Endothelial cell of umbilical vein (primary cell): Measurements from ENCODE around the gene DIAPH2. TPM values are rescaled to one million over a fixed set of nuclear protein-coding genes. Genes with fewer than 3 reads are reported as not detected.

ENCODE experiments used
- BruUV-seq: library from RNA; stranded (reverse); fragments of 400-500 nt; replicated peaks from 2 replicates; lab custom pipeline; 2021; lab: Mats Ljungman, UMichigan
- CTCF ChIA-PET: fragments of 300-600, 350-600 bp; sonication (Branson Sonifier 250); formaldehyde crosslinking; loops from one replicate; lab custom pipeline; 2021; ENCODE audit warnings: antibody characterized with exemption, inconsistent platforms; lab: Charles Lee
- POLR2A ChIA-PET: fragments of 300-600, 350-600 bp; sonication (Branson Sonifier 250); formaldehyde crosslinking; loops from one replicate; lab custom pipeline; 2021; ENCODE audit warnings: antibody characterized with exemption, inconsistent platforms; lab: Charles Lee
- DNase-seq: peaks from one replicate; pipeline ENCODE4 v3.0.0-alpha.2; 2011; ENCODE audit warnings: low read depth, low spot score
- FAIRE-seq: peaks from 2 replicates; lab custom pipeline; 2011; peaks lifted over from hg19 to GRCh38; lab: Jason Lieb, UNC
- H2AFZ ChIP-seq: 2 replicates; pipeline ENCODE4 v1.6.0; 2012; ENCODE audit warnings: low read depth, low read length, control low read depth, inconsistent platforms
- H3K27ac ChIP-seq: 2 replicates; pipeline ENCODE4 v1.5.1; 2011; ENCODE audit warnings: low read depth, mild to moderate bottlenecking, control low read depth, low read length, moderate library complexity; ENCODE audit not compliant: insufficient read depth
- H3K27me3 ChIP-seq, 2 experiments: 2 replicates each; pipeline versions ENCODE4 v1.6.0 to v1.6.1; 2011; ENCODE audit warnings: low read length in 2 of 2, mixed read lengths in 1 of 2; ENCODE audit not compliant: control insufficient read depth in 2 of 2, insufficient read depth in 2 of 2
- H3K36me3 ChIP-seq, 2 experiments: 2 replicates in 1 of 2; 3 replicates in 1 of 2; pipeline ENCODE4 v1.5.1; 2011; ENCODE audit warnings: low read length in 2 of 2, mild to moderate bottlenecking in 1 of 2, moderate library complexity in 1 of 2; ENCODE audit not compliant: control insufficient read depth in 2 of 2, insufficient read depth in 2 of 2; ENCODE audit errors: extremely low read depth in 1 of 2
- H3K4me1 ChIP-seq: 3 replicates; pipeline ENCODE4 v1.5.1; 2011; ENCODE audit warnings: mild to moderate bottlenecking, low read length; ENCODE audit not compliant: control insufficient read depth, insufficient read depth; ENCODE audit errors: extremely low read depth
- H3K4me2 ChIP-seq: 2 replicates; pipeline ENCODE4 v1.6.1; 2011; ENCODE audit warnings: low read length, control low read depth, mixed read lengths; ENCODE audit not compliant: insufficient read depth
- H3K4me3 ChIP-seq, 3 experiments: fragments of 200-600 bp in 1 of 3; sonication (generic), shearing (Covaris generic) in 1 of 3; replicated peaks in 1 of 3; 2 replicates each; pipeline ENCODE4 v1.5.1; 2011 to 2016; ENCODE audit warnings: control low read depth in 3 of 3, low read length in 3 of 3, mild to moderate bottlenecking in 2 of 3, inconsistent platforms in 1 of 3, low read depth in 1 of 3, moderate library complexity in 1 of 3; ENCODE audit not compliant: insufficient read depth in 1 of 3
- H3K79me2 ChIP-seq: 2 replicates; pipeline ENCODE4 v1.6.0; 2012; ENCODE audit warnings: low read length, inconsistent platforms; ENCODE audit not compliant: control insufficient read depth, insufficient read depth
- H3K9ac ChIP-seq: replicated peaks from 2 replicates; pipeline ENCODE3; 2011; ENCODE audit warnings: low read length, control low read depth; ENCODE audit not compliant: insufficient read depth; ENCODE audit errors: extremely low read depth
- H3K9me1 ChIP-seq: replicated peaks from 3 replicates; pipeline ENCODE4 v1.6.0; 2011; ENCODE audit warnings: mild to moderate bottlenecking, low read length; ENCODE audit not compliant: control insufficient read depth, insufficient read depth; ENCODE audit errors: extremely low read depth
- H3K9me3 ChIP-seq: replicated peaks from 2 replicates; pipeline ENCODE4 v1.5.1; 2012; ENCODE audit warnings: low read length, inconsistent platforms; ENCODE audit not compliant: control insufficient read depth, insufficient read depth
- H4K20me1 ChIP-seq: replicated peaks from 2 replicates; pipeline ENCODE3; 2011; ENCODE audit warnings: mild to moderate bottlenecking, low read length; ENCODE audit not compliant: control insufficient read depth, insufficient read depth; ENCODE audit errors: extremely low read depth
- CTCF ChIP-seq, 2 donors: IDR thresholded peaks; 1 replicate in 1 of 2; 2 replicates in 1 of 2; pipeline ENCODE4 v1.5.1; 2011; ENCODE audit warnings: low read length in 2 of 2, mild to moderate bottlenecking in 2 of 2, moderate library complexity in 2 of 2, control low read depth in 1 of 2, inconsistent platforms in 1 of 2, low read depth in 1 of 2; ENCODE audit not compliant: insufficient read depth in 1 of 2; ENCODE audit errors: extremely low read depth in 1 of 2
- EZH2 ChIP-seq: IDR thresholded peaks from 2 replicates; pipeline ENCODE4 v1.6.1; 2012; ENCODE audit warnings: borderline replicate concordance, low read depth, mild to moderate bottlenecking, moderate library complexity, low read length, inconsistent platforms; ENCODE audit not compliant: severe bottlenecking
- FOS ChIP-seq: IDR thresholded peaks from 2 replicates; pipeline ENCODE4 v1.6.1; 2011; ENCODE audit warnings: mild to moderate bottlenecking, low read length, moderate library complexity, borderline replicate concordance; ENCODE audit not compliant: insufficient read depth
- GATA2 ChIP-seq: IDR thresholded peaks from 2 replicates; pipeline ENCODE4 v1.7.0; 2011; ENCODE audit warnings: low read depth, mild to moderate bottlenecking, moderate library complexity, mixed read lengths, low read length; ENCODE audit not compliant: insufficient read length, insufficient read depth
- JUN ChIP-seq: IDR thresholded peaks from 2 replicates; pipeline ENCODE4 v1.6.1; 2011; ENCODE audit warnings: borderline replicate concordance, low read depth; ENCODE audit not compliant: insufficient read length, insufficient read depth
- MAX ChIP-seq: IDR thresholded peaks from 2 replicates; pipeline ENCODE4 v1.6.1; 2011; ENCODE audit not compliant: insufficient read depth, insufficient read length
- MYC ChIP-seq: IDR thresholded peaks from one replicate; pipeline ENCODE4 v1.6.1; 2011; ENCODE audit warnings: mild to moderate bottlenecking, low read depth, low read length
- POLR2A ChIP-seq: IDR thresholded peaks from 2 replicates; pipeline ENCODE4 v1.6.1; 2012; ENCODE audit warnings: low read depth, mild to moderate bottlenecking, control low read depth, low read length
- POLR2AphosphoS5 ChIP-seq: IDR thresholded peaks from 2 replicates; pipeline ENCODE4 v1.6.1; 2012; ENCODE audit warnings: low read depth, mild to moderate bottlenecking, control low read depth, low read length, moderate library complexity; ENCODE audit not compliant: insufficient read depth
- dilution Hi-C: fragments of 300-500 bp; cut with MboI; formaldehyde crosslinking; loops from one replicate; pipeline ENCODE4 v1.15.0; 2019; ENCODE audit warnings: low sequenced_read_pairs; ENCODE audit not compliant: extremely low pct_ligation_motif_present
- intact Hi-C: fragments of 100-400 bp; cut with micrococcal nuclease; formaldehyde crosslinking; loops from one replicate; pipeline ENCODE4 v1.10.0; 2022
- polyA plus RNA-seq, 4 experiments: library from polyadenylated mRNA; depleted of rRNA in 3 of 4; stranded (reverse) in 3 of 4; unstranded in 1 of 4; fragments of >200 nt; gene quantifications; 2 replicates each; pipeline versions ENCODE4 v1.2.1 to v1.2.3, GENCODE V29; 2011 to 2012; ENCODE audit warnings: missing spikeins in 1 of 4
- total RNA-seq: library from RNA; stranded (reverse); gene quantifications from 2 replicates; pipeline ENCODE4 v1.2.3, GENCODE V29; 2021

DIAPH2 gene
- total and polyA plus RNA-seq, 2 donors (not counting 3 experiments of a cell fraction or from before 2014, with no cell fraction given) = 3.0 to 30.0 TPM

GRCh38 chrX:97268182-97268680 is 583.6 kb downstream of the DIAPH2 start:
- no peak for FAIRE-seq
- H3K9me1 ChIP-seq = no peaks in the 10 kb centered on the region
- no peaks in the 10 kb centered on the region for H3K27me3 ChIP-seq
- TF ChIP-seq FOS = no peak
- no peak for TF ChIP-seq POLR2A
- no peak for TF ChIP-seq POLR2AphosphoS5
- no peak for TF ChIP-seq JUN
- no peak for TF ChIP-seq EZH2
- no peak for TF ChIP-seq MAX
- TF ChIP-seq GATA2 = no peak
- no peak for TF ChIP-seq MYC
- TF ChIP-seq CTCF (IDR thresholded peaks at IDR 0.05; ENCODE audit: extremely low read depth in 1 of 2, insufficient read depth in 1 of 2, low read depth in 1 of 2, low read length in 2 of 2) = no peak
- no peak overlapping the region for H2AFZ ChIP-seq
- no TSS peak for BruUV-seq
- no peaks in the 10 kb centered on the region for H3K79me2 ChIP-seq
- ChIA-PET POLR2A (no interaction called here), CTCF (no interaction called here)
- dilution Hi-C loops (no loop called here), intact Hi-C loops (no loop called here)
- H3K36me3 ChIP-seq = no peaks in the 10 kb centered on the region
- no peak overlapping the region for H3K9ac ChIP-seq
- H4K20me1 ChIP-seq = no peaks in the 10 kb centered on the region
- no peak for DNase-seq
- H3K4me2 ChIP-seq = no peak overlapping the region
- H3K27ac ChIP-seq = no peak overlapping the region
- H3K4me1 ChIP-seq = peaks cover 10% of the 10 kb centered on the region
- H3K4me3 ChIP-seq = no peak overlapping the region
- H3K9me3 ChIP-seq = no peaks in the 10 kb centered on the region
